CD14-positive monocyte (primary cell): ENCODE results near the gene ACBD6. TPM values are rescaled to one million over a fixed set of nuclear protein-coding genes. Genes with fewer than 3 reads are reported as not detected.

ENCODE experiments used
- DNase-seq, 3 donors: peaks; one replicate each; pipeline ENCODE4 v3.0.0-alpha.2; 2011 to 2022
- H2AFZ ChIP-seq: 2 replicates; pipeline ENCODE4 v1.6.0; 2012; ENCODE audit warnings: mild to moderate bottlenecking, low read depth, low read length, inconsistent platforms; ENCODE audit not compliant: insufficient read depth, poor library complexity, severe bottlenecking
- H3K27ac ChIP-seq, 2 donors: 1 replicate in 1 of 2; 2 replicates in 1 of 2; pipeline ENCODE4 v1.5.1; 2012 to 2013; ENCODE audit warnings: low read length in 2 of 2, control low read depth in 1 of 2, inconsistent platforms in 1 of 2, low read depth in 1 of 2, mild to moderate bottlenecking in 1 of 2
- H3K27me3 ChIP-seq, 2 donors: one replicate each; pipeline versions ENCODE4 v1.6.0 to v1.6.1; 2011 to 2013; ENCODE audit warnings: low read length in 2 of 2; ENCODE audit not compliant: control insufficient read depth in 2 of 2, insufficient read depth in 2 of 2
- H3K36me3 ChIP-seq, 2 donors: replicated peaks in 1 of 2; 1 replicate in 1 of 2; 2 replicates in 1 of 2; pipeline versions ENCODE4 v1.5.1 to v1.6.1; 2012 to 2013; ENCODE audit warnings: low read length in 2 of 2, control low read depth in 1 of 2, inconsistent platforms in 1 of 2, mild to moderate bottlenecking in 1 of 2; ENCODE audit not compliant: insufficient read depth in 2 of 2, control insufficient read depth in 1 of 2
- H3K4me1 ChIP-seq, 2 donors: 1 replicate in 1 of 2; 2 replicates in 1 of 2; pipeline versions ENCODE4 v1.5.1 to v1.6.1; 2012 to 2013; ENCODE audit warnings: low read length in 2 of 2, control low read depth in 1 of 2, inconsistent platforms in 1 of 2, mild to moderate bottlenecking in 1 of 2, moderate library complexity in 1 of 2; ENCODE audit not compliant: insufficient read depth in 2 of 2, control insufficient read depth in 1 of 2
- H3K4me2 ChIP-seq: replicated peaks from 2 replicates; pipeline ENCODE3; 2012; ENCODE audit warnings: low read length, moderate library complexity, mild to moderate bottlenecking; ENCODE audit not compliant: poor library complexity, severe bottlenecking; ENCODE audit errors: extremely low read depth
- H3K4me3 ChIP-seq, 3 experiments: fragments of 200-600 bp in 1 of 3; sonication (generic) in 1 of 3; replicated peaks in 1 of 3; 1 replicate in 2 of 3; 2 replicates in 1 of 3; pipeline ENCODE4 v1.5.1; 2011 to 2013; ENCODE audit warnings: low read length in 3 of 3, mild to moderate bottlenecking in 3 of 3, control low read depth in 2 of 3, low read depth in 2 of 3, inconsistent platforms in 1 of 3, moderate library complexity in 1 of 3
- H3K79me2 ChIP-seq: 2 replicates; pipeline ENCODE4 v1.6.0; 2012; ENCODE audit warnings: mild to moderate bottlenecking, control low read depth, inconsistent platforms, low read length, moderate library complexity; ENCODE audit not compliant: insufficient read depth
- H3K9ac ChIP-seq: 2 replicates; pipeline ENCODE4 v1.6.0; 2017; ENCODE audit warnings: low read length, mild to moderate bottlenecking; ENCODE audit not compliant: insufficient read depth, poor library complexity, severe bottlenecking
- H3K9me3 ChIP-seq, 2 donors: replicated peaks in 1 of 2; 1 replicate in 1 of 2; 2 replicates in 1 of 2; pipeline versions ENCODE4 v1.5.1 to v1.6.1; 2012 to 2013; ENCODE audit warnings: low read length in 2 of 2, control low read depth in 1 of 2; ENCODE audit not compliant: control insufficient read depth in 1 of 2, insufficient read depth in 1 of 2
- H4K20me1 ChIP-seq: 2 replicates; pipeline ENCODE4 v1.6.0; 2012; ENCODE audit warnings: mild to moderate bottlenecking, low read length, control low read depth, moderate library complexity; ENCODE audit not compliant: insufficient read depth
- H3K27ac Mint-ChIP-seq, 7 donors: one replicate each; pipeline ENCODE4 v1.8.0; 2020; ENCODE audit warnings: mild to moderate bottlenecking in 7 of 7, mixed read lengths in 7 of 7, moderate library complexity in 6 of 7, inconsistent platforms in 2 of 7
- H3K27me3 Mint-ChIP-seq, 3 donors: one replicate each; pipeline ENCODE4 v1.8.0; 2021 to 2022; ENCODE audit warnings: low read depth in 3 of 3, mild to moderate bottlenecking in 3 of 3, mixed read lengths in 3 of 3, moderate library complexity in 3 of 3, inconsistent platforms in 1 of 3
- H3K36me3 Mint-ChIP-seq, 2 donors: one replicate each; pipeline ENCODE4 v1.8.0; 2020; ENCODE audit warnings: mixed read lengths in 2 of 2, inconsistent platforms in 1 of 2, mild to moderate bottlenecking in 1 of 2
- H3K4me1 Mint-ChIP-seq: one replicate; pipeline ENCODE4 v1.8.0; 2020; ENCODE audit warnings: mild to moderate bottlenecking, mixed read lengths
- H3K4me3 Mint-ChIP-seq, 2 donors: one replicate each; pipeline ENCODE4 v1.8.0; 2020; ENCODE audit warnings: mild to moderate bottlenecking in 2 of 2, mixed read lengths in 2 of 2, moderate library complexity in 1 of 2
- H3K9me3 Mint-ChIP-seq, 7 donors: one replicate each; pipeline ENCODE4 v1.8.0; 2020 to 2022; ENCODE audit warnings: mixed read lengths in 7 of 7, mild to moderate bottlenecking in 6 of 7, moderate library complexity in 6 of 7, inconsistent platforms in 2 of 7
- WGBS: methylation state at CpG from one replicate; pipeline ENCODE4 v1.1.5; 2013; ENCODE audit warnings: missing lambda C conversion rate; ENCODE audit not compliant: insufficient coverage; 5-methylcytosine and 5-hydroxymethylcytosine counted together
- intact Hi-C, 2 donors: fragments of 100-400 bp; cut with micrococcal nuclease; formaldehyde crosslinking; loops; one replicate each; pipeline versions ENCODE4 v1.15.0 to v1.15.1; 2023
- polyA plus RNA-seq, 3 donors: library from polyadenylated mRNA; depleted of rRNA in 1 of 3; unstranded in 2 of 3; stranded (reverse) in 1 of 3; fragments of 300-500 nt in 2 of 3; fragments of >200 nt in 1 of 3; fragmentation: Illumina TruSeq in 2 of 3; gene quantifications; 1 replicate in 2 of 3; 2 replicates in 1 of 3; pipeline ENCODE4 v1.2.3, GENCODE V29; 2012 to 2021
- TF ChIP-seq, protein P1 (sequence below): fragments of 200-600 bp; IDR thresholded peaks from one replicate; pipeline ENCODE4 v1.8.0; 2022; ENCODE audit warnings: antibody characterized with exemption, mild to moderate bottlenecking

ACBD6 gene
- polyA plus RNA-seq, 3 donors, result 19.3 to 35.3 (median 19.7) TPM

DNA sequence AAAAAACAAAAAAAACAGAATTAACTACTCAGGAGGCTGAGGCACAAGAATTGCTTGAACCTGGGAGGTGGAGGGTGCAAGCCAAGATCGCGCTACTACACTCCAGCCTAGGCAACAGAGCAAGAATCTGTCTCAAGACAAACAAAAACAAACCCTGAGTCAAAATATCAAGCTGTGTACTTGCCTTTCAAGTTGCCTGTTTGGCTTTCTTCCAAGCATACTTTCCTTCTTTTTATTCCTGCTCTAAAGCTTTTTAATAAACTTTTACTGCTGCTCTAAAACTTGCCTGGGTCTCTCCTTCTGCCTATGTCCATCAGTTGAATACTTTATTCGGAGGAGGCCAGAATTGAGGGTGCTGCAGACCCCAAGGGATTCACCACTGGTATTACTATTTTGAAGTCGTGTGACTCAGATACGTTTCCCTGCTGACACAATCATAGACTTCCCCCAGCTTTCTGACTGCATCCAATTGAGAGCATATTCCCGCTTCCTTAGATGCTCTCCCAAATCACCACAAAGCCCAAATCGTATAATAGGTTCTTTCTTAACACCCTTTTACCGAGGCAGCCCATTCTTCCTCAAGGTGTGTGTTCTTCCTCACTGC is 3.5 kb upstream of the ACBD6 start:
- Histone ChIP-seq H3K4me1 (peaks cover 17 to 20% of the 10 kb centered on the region in 2 donors), H3K4me2 (no peak overlapping the region), H3K4me3 (no peak overlapping the region), H3K27me3 (no peaks in the 10 kb centered on the region), H3K9ac (no peak overlapping the region), H3K79me2 (peaks cover 16% of the 10 kb centered on the region), H3K27ac (no peak overlapping the region), H3K36me3 (no peaks in the 10 kb centered on the region), H2AFZ (no peak overlapping the region), H4K20me1 (no peaks in the 10 kb centered on the region), H3K9me3 (no peaks in the 10 kb centered on the region)
- TF ChIP-seq, protein P1, sequence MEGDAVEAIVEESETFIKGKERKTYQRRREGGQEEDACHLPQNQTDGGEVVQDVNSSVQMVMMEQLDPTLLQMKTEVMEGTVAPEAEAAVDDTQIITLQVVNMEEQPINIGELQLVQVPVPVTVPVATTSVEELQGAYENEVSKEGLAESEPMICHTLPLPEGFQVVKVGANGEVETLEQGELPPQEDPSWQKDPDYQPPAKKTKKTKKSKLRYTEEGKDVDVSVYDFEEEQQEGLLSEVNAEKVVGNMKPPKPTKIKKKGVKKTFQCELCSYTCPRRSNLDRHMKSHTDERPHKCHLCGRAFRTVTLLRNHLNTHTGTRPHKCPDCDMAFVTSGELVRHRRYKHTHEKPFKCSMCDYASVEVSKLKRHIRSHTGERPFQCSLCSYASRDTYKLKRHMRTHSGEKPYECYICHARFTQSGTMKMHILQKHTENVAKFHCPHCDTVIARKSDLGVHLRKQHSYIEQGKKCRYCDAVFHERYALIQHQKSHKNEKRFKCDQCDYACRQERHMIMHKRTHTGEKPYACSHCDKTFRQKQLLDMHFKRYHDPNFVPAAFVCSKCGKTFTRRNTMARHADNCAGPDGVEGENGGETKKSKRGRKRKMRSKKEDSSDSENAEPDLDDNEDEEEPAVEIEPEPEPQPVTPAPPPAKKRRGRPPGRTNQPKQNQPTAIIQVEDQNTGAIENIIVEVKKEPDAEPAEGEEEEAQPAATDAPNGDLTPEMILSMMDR, result no peak
- intact Hi-C loops, result no loop called here
- DNase-seq, result peak in 1 of 3 donors; percentile 32
- Mint-ChIP-seq H3K36me3 (no peaks in the 10 kb centered on the region), H3K4me1 (peaks cover 18% of the 10 kb centered on the region), H3K9me3 (peaks cover 0 to 8% (median 4%) of the 10 kb centered on the region in 7 donors), H3K27me3 (peaks cover 0 to 3% (median 2%) of the 10 kb centered on the region in 3 donors), H3K27ac (no peak overlapping the region), H3K4me3 (no peak overlapping the region)
- 83% methylated on average over 7 of the region's 8 CpGs for WGBS

DNA sequence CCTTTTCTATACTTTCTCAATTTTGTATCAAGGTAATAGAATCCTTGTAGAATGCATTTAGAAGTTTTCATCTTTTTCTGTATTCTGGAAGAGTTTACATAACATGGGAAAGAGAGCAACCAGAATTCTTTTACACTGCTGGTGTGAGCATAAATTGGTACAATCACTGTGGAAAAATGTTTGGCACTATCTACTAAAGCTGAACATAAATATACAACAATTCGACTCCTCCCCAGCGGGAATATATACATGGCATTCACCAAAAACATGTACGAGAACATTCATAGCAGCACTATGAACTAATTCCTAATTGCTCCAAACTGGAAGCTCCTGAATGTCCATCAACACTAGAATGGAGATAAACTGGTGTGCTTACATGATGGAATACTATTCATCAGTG is 1.8 kb upstream of the ACBD6 start:
- peaks cover 17 to 23% of the 10 kb centered on the region in 2 donors for H3K4me1 ChIP-seq
- no peak overlapping the region for H3K27ac ChIP-seq
- no peak for DNase-seq
- H3K9me3 ChIP-seq, result no peaks in the 10 kb centered on the region
- H3K9ac ChIP-seq, result no peak overlapping the region
- H3K79me2 ChIP-seq, result peaks cover 32% of the 10 kb centered on the region
- Mint-ChIP-seq H3K36me3 (peaks cover 0 to 5% of the 10 kb centered on the region in 2 donors), H3K27me3 (peaks cover 0 to 2% (median 2%) of the 10 kb centered on the region in 3 donors), H3K27ac (no peak overlapping the region), H3K4me3 (no peak overlapping the region), H3K9me3 (peaks cover 0 to 6% (median 2%) of the 10 kb centered on the region in 7 donors), H3K4me1 (peaks cover 25% of the 10 kb centered on the region)
- no peak overlapping the region for H3K4me3 ChIP-seq
- H2AFZ ChIP-seq, result no peak overlapping the region
- no peaks in the 10 kb centered on the region for H4K20me1 ChIP-seq
- no peaks in the 10 kb centered on the region for H3K36me3 ChIP-seq
- TF ChIP-seq, protein P1, result no peak
- intact Hi-C loops, result no loop called here
- no CpG with 5 or more reads among the region's 3 CpGs for WGBS
- no peaks in the 10 kb centered on the region for H3K27me3 ChIP-seq
- H3K4me2 ChIP-seq, result no peak overlapping the region
